Trophoblast cell (in vitro differentiated cells and primary cell): ENCODE data around the gene AK4.

ENCODE experiments used
- DNase-seq, 2 donors: peaks; one replicate each; pipeline ENCODE4 v3.0.0-alpha.2; 2016
- H2AFZ ChIP-seq: 2 replicates; pipeline ENCODE4 v1.6.1; 2013; ENCODE audit warnings: low read length, moderate library complexity, mild to moderate bottlenecking; ENCODE audit not compliant: insufficient read depth, poor library complexity
- H2AK5ac ChIP-seq: 2 replicates; pipeline ENCODE4 v1.6.1; 2013; ENCODE audit warnings: mild to moderate bottlenecking, low read length
- H2BK120ac ChIP-seq: 2 replicates; pipeline ENCODE4 v1.6.1; 2013; ENCODE audit warnings: low read length, mild to moderate bottlenecking, moderate library complexity; ENCODE audit not compliant: insufficient read depth, poor library complexity
- H2BK12ac ChIP-seq: 2 replicates; pipeline ENCODE4 v1.6.1; 2013; ENCODE audit warnings: mild to moderate bottlenecking, low read length, moderate library complexity
- H2BK5ac ChIP-seq: 2 replicates; pipeline ENCODE4 v1.6.1; 2013; ENCODE audit warnings: low read length, low read depth, moderate library complexity, mild to moderate bottlenecking; ENCODE audit not compliant: poor library complexity
- H3K14ac ChIP-seq: 2 replicates; pipeline ENCODE4 v1.6.1; 2013; ENCODE audit warnings: mild to moderate bottlenecking, low read length
- H3K18ac ChIP-seq: 2 replicates; pipeline ENCODE4 v1.6.1; 2013; ENCODE audit warnings: mild to moderate bottlenecking, low read length
- H3K23ac ChIP-seq: 2 replicates; pipeline ENCODE4 v1.6.1; 2013; ENCODE audit warnings: low read length
- H3K27ac ChIP-seq: 2 replicates; pipeline ENCODE4 v1.5.1; 2013; ENCODE audit warnings: low read depth, mild to moderate bottlenecking, inconsistent platforms, low read length, moderate library complexity
- H3K27me3 ChIP-seq: 2 replicates; pipeline ENCODE4 v1.6.1; 2013; ENCODE audit warnings: inconsistent platforms, mild to moderate bottlenecking, low read length, moderate library complexity; ENCODE audit not compliant: insufficient read depth
- H3K36me3 ChIP-seq, 2 experiments: 1 replicate in 1 of 2; 2 replicates in 1 of 2; pipeline ENCODE4 v1.6.1; 2013; ENCODE audit warnings: low read length in 2 of 2, mild to moderate bottlenecking in 2 of 2, moderate library complexity in 1 of 2; ENCODE audit not compliant: insufficient read depth in 2 of 2, control insufficient read depth in 1 of 2
- H3K4ac ChIP-seq: 2 replicates; pipeline ENCODE4 v1.6.1; 2013; ENCODE audit warnings: low read depth, mild to moderate bottlenecking, low read length, moderate library complexity
- H3K4me1 ChIP-seq, 2 experiments: 1 replicate in 1 of 2; 2 replicates in 1 of 2; pipeline ENCODE4 v1.6.1; 2013; ENCODE audit warnings: low read length in 2 of 2, mild to moderate bottlenecking in 2 of 2, moderate library complexity in 1 of 2; ENCODE audit not compliant: insufficient read depth in 2 of 2, control insufficient read depth in 1 of 2
- H3K4me2 ChIP-seq: 2 replicates; pipeline ENCODE4 v1.6.1; 2013; ENCODE audit warnings: inconsistent platforms, mild to moderate bottlenecking, low read length, moderate library complexity
- H3K4me3 ChIP-seq: 2 replicates; pipeline ENCODE4 v1.5.1; 2013; ENCODE audit warnings: mild to moderate bottlenecking, low read depth, low read length, inconsistent platforms
- H3K79me1 ChIP-seq: one replicate; pipeline ENCODE4 v1.6.1; 2013; ENCODE audit warnings: low read length
- H3K79me2 ChIP-seq: 2 replicates; pipeline ENCODE4 v1.6.1; 2013; ENCODE audit warnings: low read length, mild to moderate bottlenecking; ENCODE audit not compliant: control insufficient read depth, insufficient read depth, poor library complexity
- H3K9ac ChIP-seq: 2 replicates; pipeline ENCODE4 v1.6.1; 2013; ENCODE audit warnings: mild to moderate bottlenecking, low read length
- H3K9me3 ChIP-seq: 2 replicates; pipeline ENCODE4 v1.6.1; 2013; ENCODE audit warnings: low read depth, mild to moderate bottlenecking, control low read depth, inconsistent platforms, low read length; ENCODE audit not compliant: insufficient read depth
- H4K12ac ChIP-seq: 2 replicates; pipeline ENCODE4 v1.6.1; 2013; ENCODE audit warnings: low read depth, mild to moderate bottlenecking, low read length, moderate library complexity
- H4K8ac ChIP-seq: 2 replicates; pipeline ENCODE4 v1.6.1; 2013; ENCODE audit warnings: low read depth, mild to moderate bottlenecking, low read length, moderate library complexity
- H4K91ac ChIP-seq: one replicate; pipeline ENCODE4 v1.6.1; 2013; ENCODE audit warnings: low read depth, mild to moderate bottlenecking, low read length, moderate library complexity
- WGBS: extraction: QIAGEN DNeasy Blood & Tissue Kit; methylation state at CpG from one replicate; pipeline ENCODE4 v1.1.7; 2013; ENCODE audit warnings: missing lambda C conversion rate; ENCODE audit not compliant: insufficient read length, insufficient coverage; ENCODE audit errors: extremely low coverage; 5-methylcytosine and 5-hydroxymethylcytosine counted together

AK4 gene

DNA sequence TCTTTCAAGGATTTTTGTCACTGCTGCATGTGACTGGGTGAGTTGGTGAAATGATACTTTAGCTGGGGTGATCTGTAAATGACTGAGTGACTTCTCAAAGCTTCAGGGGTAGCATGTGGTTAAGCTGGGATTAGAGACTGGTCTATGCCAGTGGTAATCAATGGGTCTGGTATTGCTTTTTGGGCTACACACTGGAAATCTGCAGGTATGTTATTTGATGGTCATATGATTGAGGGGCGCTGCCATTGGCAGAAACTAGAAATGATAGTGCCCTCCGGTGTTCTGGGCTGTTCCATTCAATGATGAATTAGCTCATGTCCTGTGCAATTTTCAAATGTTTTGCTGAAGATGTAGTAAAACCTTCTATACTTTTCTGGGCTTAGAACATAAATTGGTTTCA is 121.6 kb downstream of the AK4 start:
- no peak overlapping the region for H3K4me2 ChIP-seq
- no peak overlapping the region for H3K18ac ChIP-seq
- no peak overlapping the region for H2BK12ac ChIP-seq
- no peaks in the 10 kb centered on the region for H3K9me3 ChIP-seq
- H2BK120ac ChIP-seq = peak overlapping the region; percentile 22
- WGBS = no CpG with 5 or more reads among the region's 2 CpGs
- H3K4me1 ChIP-seq = peaks cover 3 to 10% of the 10 kb centered on the region in 2 experiments
- DNase-seq = no peak
- H3K79me2 ChIP-seq = peaks cover 3% of the 10 kb centered on the region
- peak overlapping the region; percentile 55 for H3K4ac ChIP-seq
- no peak overlapping the region for H3K14ac ChIP-seq
- H3K27me3 ChIP-seq = no peaks in the 10 kb centered on the region
- H3K27ac ChIP-seq = no peak overlapping the region
- H4K8ac ChIP-seq = no peak overlapping the region
- H3K9ac ChIP-seq = no peak overlapping the region
- no peak overlapping the region for H3K23ac ChIP-seq
- no peaks in the 10 kb centered on the region for H3K36me3 ChIP-seq
- H3K79me1 ChIP-seq = peaks cover 5% of the 10 kb centered on the region
- H4K12ac ChIP-seq = no peak overlapping the region
- no peak overlapping the region for H4K91ac ChIP-seq
- no peak overlapping the region for H2BK5ac ChIP-seq
- peak overlapping the region; percentile 46 for H2AK5ac ChIP-seq
- H2AFZ ChIP-seq = no peak overlapping the region
- no peak overlapping the region for H3K4me3 ChIP-seq

DNA sequence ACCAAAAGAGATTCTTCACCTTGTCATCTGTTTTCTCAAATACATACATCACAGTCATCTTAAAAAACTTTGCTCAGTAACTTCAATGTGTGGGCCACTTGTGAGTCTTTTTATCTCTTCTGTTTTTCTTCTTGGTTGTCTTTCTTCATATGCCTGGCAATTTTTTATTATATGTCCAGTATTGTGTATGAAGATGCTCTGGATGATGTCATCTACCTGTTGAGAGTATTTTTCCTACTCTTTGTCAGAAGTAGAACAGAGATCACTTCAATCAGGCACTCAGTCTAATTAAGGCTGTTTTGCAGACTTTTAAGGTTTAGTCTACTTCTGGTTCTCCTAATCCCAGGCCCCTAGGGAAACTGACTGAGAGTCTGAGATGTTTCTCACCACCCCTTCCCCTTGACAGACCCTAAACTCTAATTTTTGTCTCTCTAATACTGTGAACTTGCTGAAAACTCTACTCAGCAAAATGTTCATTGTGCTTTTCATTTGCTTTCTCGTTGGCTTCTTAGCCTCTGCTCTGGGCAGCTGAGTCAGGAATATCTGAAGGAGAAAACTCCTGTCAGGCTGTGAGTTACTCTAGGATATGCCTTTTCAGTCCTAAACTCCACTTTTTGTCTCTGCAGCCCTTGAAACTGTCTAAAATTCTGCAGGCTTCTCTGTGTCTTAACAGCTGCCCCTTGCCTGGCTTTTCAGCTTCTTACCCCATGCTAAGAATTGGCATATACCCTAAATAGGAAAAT is 128.4 kb downstream of the AK4 start:
- peaks cover 5% of the 10 kb centered on the region for H3K79me1 ChIP-seq
- no peak overlapping the region for H4K8ac ChIP-seq
- H2BK5ac ChIP-seq = no peak overlapping the region
- no peak overlapping the region for H4K91ac ChIP-seq
- H2BK120ac ChIP-seq = no peak overlapping the region
- H3K9me3 ChIP-seq = no peaks in the 10 kb centered on the region
- H3K27ac ChIP-seq = peak overlapping the region; percentile 31
- H3K4me3 ChIP-seq = no peak overlapping the region
- no peak overlapping the region for H3K18ac ChIP-seq
- H3K4me1 ChIP-seq = peaks cover 12 to 15% of the 10 kb centered on the region in 2 experiments
- no peak overlapping the region for H3K14ac ChIP-seq
- no peak overlapping the region for H3K4ac ChIP-seq
- no peak overlapping the region for H3K23ac ChIP-seq
- H4K12ac ChIP-seq = no peak overlapping the region
- H2AFZ ChIP-seq = no peak overlapping the region
- no peak overlapping the region for H2BK12ac ChIP-seq
- peaks cover 0 to 2% of the 10 kb centered on the region in 2 experiments for H3K36me3 ChIP-seq
- DNase-seq = no peak
- H3K79me2 ChIP-seq = no peaks in the 10 kb centered on the region
- WGBS = no CpG with 5 or more reads among the region's 1 CpG
- H3K4me2 ChIP-seq = no peak overlapping the region
- no peak overlapping the region for H2AK5ac ChIP-seq
- no peaks in the 10 kb centered on the region for H3K27me3 ChIP-seq
- H3K9ac ChIP-seq = no peak overlapping the region

DNA sequence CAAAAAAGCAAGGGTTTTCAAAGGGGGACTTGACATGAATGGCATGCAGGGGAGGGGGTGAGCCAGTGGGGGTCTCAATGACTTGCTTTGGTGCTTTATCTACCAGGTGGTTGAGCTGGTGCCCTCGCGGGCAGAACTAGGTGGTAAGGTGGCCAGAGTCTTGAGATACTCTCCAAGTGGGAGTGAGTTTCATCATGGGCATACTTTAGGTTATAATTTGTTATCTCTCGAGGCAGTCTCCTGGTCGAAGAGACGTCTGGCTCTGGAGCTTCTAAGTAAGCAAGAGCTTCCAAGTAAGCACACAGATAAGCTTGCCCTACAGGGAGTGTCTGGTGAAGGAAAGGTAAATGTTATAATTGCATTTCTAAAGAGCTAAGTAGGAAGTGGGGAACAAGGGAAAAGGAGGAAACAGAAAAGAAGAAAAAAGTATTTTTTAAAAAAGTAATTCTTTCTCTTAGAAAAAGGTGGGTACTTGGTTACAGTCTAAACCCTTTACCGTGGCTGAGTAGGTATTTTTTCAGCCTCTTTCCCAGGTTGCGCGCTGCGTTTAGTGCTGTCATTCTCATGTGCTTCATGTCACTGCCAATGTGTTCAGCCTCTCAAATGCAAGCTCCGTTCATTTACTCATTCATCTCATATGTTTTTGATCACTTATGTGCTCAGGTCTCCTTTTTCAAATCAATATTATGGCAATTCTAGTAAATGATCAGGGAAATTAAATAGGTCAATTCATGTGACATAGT is 129.8 kb downstream of the AK4 start:
- peaks cover 0 to 2% of the 10 kb centered on the region in 2 experiments for H3K36me3 ChIP-seq
- no peaks in the 10 kb centered on the region for H3K79me2 ChIP-seq
- DNase-seq = peak in 1 of 2 donors; percentile 59
- H3K9me3 ChIP-seq = no peaks in the 10 kb centered on the region
- H3K23ac ChIP-seq = no peak overlapping the region
- H3K79me1 ChIP-seq = peaks cover 5% of the 10 kb centered on the region
- H3K4me2 ChIP-seq = peak overlapping the region; percentile 20
- H2BK12ac ChIP-seq = peak overlapping the region; percentile 92
- H2BK5ac ChIP-seq = peak overlapping the region; percentile 82
- no peak overlapping the region for H3K9ac ChIP-seq
- peaks cover 12 to 15% of the 10 kb centered on the region in 2 experiments for H3K4me1 ChIP-seq
- peak overlapping the region; percentile 55 for H2BK120ac ChIP-seq
- H3K4me3 ChIP-seq = no peak overlapping the region
- no peak overlapping the region for H4K12ac ChIP-seq
- peak overlapping the region; percentile 75 for H4K91ac ChIP-seq
- H3K14ac ChIP-seq = peak overlapping the region; percentile 39
- no peak overlapping the region for H2AFZ ChIP-seq
- peak overlapping the region; percentile 47 for H4K8ac ChIP-seq
- peak overlapping the region; percentile 43 for H3K4ac ChIP-seq
- H3K18ac ChIP-seq = no peak overlapping the region
- peak overlapping the region; percentile 68 for H3K27ac ChIP-seq
- no peak overlapping the region for H2AK5ac ChIP-seq
- no peaks in the 10 kb centered on the region for H3K27me3 ChIP-seq
- WGBS = no CpG with 5 or more reads among the region's 10 CpGs

DNA sequence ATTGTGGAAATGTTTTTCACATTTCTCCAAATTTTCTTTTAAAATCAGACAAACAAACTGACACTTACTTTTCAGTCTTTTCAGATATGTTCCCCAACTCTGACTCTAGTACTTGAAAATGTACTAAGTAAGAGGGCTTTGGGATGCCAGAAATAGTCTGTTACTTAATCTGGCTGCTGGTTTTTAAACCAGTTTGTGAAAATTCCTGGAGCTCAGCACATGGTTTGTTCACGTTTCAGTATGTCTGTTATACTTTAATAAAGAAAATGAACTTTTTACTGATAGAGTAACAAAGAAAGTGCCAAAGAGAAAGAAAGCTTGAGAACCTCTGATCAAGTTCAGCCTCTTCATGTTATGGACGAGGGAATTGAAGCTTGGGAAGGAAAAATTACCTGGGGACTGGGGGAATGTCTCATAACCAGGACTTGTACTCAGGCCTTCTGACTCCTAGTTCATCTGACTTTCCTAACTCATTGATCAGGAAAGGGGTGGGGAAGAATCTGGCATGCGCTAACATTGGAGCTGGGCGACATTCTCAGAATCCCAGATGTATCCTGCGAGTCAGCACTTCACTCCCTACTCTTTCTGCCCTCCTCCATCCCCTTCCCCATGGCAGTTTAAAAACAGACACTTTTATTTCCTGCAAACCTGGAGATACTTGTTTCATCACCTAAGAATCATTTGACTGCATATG is 130.5 kb downstream of the AK4 start:
- no peak overlapping the region for H2AK5ac ChIP-seq
- H3K4me3 ChIP-seq = no peak overlapping the region
- H3K4me1 ChIP-seq = peaks cover 12 to 15% of the 10 kb centered on the region in 2 experiments
- no peak overlapping the region for H3K23ac ChIP-seq
- no peaks in the 10 kb centered on the region for H3K9me3 ChIP-seq
- H4K91ac ChIP-seq = no peak overlapping the region
- no peak overlapping the region for H3K14ac ChIP-seq
- H4K8ac ChIP-seq = no peak overlapping the region
- H2AFZ ChIP-seq = no peak overlapping the region
- peaks cover 0 to 2% of the 10 kb centered on the region in 2 experiments for H3K36me3 ChIP-seq
- no CpG with 5 or more reads among the region's 5 CpGs for WGBS
- no peaks in the 10 kb centered on the region for H3K79me2 ChIP-seq
- H3K4me2 ChIP-seq = peak overlapping the region; percentile 50
- no peak overlapping the region for H2BK120ac ChIP-seq
- peaks cover 5% of the 10 kb centered on the region for H3K79me1 ChIP-seq
- no peak overlapping the region for H3K18ac ChIP-seq
- H2BK5ac ChIP-seq = no peak overlapping the region
- no peak overlapping the region for H3K4ac ChIP-seq
- H4K12ac ChIP-seq = no peak overlapping the region
- peak overlapping the region; percentile 55 for H3K27ac ChIP-seq
- no peak overlapping the region for H3K9ac ChIP-seq
- peak in 1 of 2 donors; percentile 62 for DNase-seq
- H3K27me3 ChIP-seq = no peaks in the 10 kb centered on the region
- peak overlapping the region; percentile 35 for H2BK12ac ChIP-seq
